ENCODE results near the gene DAGLB. TPM values are rescaled to one million over a fixed set of nuclear protein-coding genes. Genes with fewer than 3 reads are reported as not detected.
A peak's percentile ranks its signal among the peaks of the same experiment; 100 is the strongest.
"Not testable (repeated sequence)": the region's sequence is repeated elsewhere in the genome, so short reads cannot be mapped to it uniquely, and the experiment has no call there.

DAGLB gene
- total RNA-seq, 1 donor from 2014 or later: 8.9 TPM

DNA sequence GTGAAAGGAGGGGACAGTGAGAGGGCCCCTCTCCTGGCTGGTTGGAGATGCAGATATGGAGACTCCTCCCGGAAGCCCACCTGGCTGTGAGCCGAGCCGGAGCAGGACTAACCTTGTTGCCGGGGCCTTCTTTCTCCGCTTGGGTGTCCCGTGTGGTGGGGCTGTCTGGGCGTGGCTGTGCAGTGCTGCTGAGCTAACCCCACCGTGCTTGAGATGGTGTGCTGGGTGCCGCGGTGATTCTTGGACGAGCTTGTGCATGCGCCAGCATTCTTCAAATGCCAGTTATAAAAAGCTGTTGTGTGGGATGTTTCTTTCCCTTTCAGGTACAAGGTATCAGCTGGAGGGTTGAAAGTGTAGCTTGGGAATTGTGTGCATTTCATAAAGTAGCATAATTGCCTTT, 48.8 kb downstream of the DAGLB start:
- DNase-seq (ENCODE audit: low read depth in 2 of 2): no peak

DNA sequence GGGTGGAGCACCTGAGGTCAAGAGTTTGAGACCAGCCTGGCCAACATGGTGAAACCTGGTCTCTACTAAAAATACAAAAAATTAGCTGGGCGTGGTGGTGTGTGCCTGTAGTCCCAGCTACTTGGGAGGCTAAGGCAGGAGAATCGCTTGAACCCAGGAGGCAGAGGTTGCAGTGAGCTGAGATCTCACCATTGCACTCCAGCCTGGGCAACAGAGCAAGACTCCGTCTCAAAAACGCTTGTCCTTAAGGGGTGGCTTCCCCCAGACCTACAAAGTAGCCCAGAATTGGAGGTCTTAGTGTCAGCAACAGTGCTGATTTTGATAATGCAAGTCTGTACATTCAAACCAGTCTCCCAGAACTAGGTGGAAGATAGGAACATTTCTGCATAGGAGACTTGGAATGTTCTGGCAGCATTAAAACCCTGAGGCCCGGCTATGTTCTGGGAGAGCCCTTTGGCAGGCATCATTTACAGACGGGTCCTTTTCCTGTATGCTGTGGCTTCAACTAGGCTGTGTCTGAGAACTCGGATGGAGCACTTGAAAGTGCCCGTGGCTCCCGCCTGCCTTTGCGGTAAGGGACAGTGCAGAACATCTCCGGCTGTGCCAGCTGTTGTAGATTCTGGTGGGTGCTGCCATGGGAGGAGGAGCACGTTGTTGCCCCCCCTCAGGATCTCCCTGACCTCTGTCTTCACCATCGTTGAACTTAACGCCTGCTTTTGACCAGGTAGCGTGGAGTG, 49.8 kb downstream of the DAGLB start:
- DNase-seq (ENCODE audit: low read depth in 2 of 2): not testable (repeated sequence)

DNA sequence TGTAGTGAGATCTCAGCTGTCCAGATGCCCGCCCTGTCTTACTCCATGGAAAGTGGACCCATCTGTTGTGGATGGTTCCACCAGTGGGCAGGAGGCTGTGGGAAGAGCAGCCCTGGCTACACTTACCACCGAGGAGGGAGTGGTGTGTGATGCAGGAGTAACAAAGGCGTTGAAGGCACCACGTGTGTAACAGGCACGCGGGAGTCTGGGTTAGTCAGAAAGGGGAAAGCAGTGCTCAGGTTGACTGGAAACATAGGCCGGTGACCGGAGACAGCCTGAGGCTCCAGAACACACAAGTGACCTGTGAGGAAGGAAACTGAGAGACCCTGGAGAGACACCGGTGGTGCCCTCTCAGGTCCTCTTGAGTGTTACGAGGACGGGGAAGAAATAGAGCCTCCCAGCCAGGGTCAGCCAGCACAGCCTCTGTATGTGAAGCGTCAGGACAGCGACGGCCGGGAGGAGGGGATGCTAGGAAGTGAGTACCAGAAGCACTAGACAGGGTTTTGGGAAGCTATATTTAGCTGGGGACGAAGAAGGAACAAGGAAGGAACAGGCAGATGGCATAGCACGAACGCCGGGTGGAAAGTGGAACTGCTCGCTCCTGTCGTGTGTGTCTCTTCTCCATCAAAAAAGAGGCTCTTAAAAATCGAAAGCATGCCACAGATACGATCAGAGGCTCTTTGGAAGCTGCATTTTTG, 51.7 kb downstream of the DAGLB start:
- DNase-seq (ENCODE audit: low read depth in 2 of 2): no peak

DNA sequence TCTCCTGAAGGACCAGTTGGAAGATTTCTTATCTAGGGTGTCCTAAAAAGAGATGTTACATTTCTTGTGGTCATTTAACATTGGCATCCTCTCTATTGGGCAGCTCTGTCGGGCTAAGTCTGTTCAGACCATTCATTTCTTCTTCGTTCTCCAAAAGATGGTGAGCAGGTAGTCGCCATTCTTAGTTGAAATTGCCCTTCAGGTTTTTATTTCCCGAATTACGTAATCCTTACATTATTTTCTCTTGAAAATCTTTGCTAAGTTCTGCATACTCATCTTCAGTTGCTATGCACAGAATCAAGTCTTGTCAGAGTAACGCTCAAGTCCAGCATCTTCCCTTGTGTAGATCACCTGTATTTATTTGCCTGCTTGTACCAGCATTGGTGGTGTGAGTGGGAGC, 53.6 kb downstream of the DAGLB start:
- no peak for DNase-seq (ENCODE audit: low read depth in 2 of 2)

DNA sequence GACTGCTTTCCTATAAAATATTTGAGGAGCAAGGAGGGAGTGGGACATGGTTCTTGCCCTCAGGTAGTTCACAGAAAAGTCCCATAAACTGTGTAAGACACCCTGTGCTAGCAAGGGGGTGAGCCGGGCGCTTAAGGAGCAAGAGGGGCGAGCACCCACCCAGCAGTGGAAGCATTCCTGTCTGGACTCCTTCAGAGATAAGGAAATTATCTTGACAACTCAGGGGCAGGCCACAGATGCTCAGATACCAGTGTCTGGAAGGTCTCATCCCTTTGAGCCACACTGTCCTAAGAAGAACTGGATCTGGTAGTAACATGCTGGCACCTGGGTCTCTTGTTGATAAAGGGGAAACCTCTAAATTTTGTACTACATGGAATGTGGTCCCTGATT, 54.1 kb downstream of the DAGLB start:
- DNase-seq (ENCODE audit: low read depth in 2 of 2): no peak

DNA sequence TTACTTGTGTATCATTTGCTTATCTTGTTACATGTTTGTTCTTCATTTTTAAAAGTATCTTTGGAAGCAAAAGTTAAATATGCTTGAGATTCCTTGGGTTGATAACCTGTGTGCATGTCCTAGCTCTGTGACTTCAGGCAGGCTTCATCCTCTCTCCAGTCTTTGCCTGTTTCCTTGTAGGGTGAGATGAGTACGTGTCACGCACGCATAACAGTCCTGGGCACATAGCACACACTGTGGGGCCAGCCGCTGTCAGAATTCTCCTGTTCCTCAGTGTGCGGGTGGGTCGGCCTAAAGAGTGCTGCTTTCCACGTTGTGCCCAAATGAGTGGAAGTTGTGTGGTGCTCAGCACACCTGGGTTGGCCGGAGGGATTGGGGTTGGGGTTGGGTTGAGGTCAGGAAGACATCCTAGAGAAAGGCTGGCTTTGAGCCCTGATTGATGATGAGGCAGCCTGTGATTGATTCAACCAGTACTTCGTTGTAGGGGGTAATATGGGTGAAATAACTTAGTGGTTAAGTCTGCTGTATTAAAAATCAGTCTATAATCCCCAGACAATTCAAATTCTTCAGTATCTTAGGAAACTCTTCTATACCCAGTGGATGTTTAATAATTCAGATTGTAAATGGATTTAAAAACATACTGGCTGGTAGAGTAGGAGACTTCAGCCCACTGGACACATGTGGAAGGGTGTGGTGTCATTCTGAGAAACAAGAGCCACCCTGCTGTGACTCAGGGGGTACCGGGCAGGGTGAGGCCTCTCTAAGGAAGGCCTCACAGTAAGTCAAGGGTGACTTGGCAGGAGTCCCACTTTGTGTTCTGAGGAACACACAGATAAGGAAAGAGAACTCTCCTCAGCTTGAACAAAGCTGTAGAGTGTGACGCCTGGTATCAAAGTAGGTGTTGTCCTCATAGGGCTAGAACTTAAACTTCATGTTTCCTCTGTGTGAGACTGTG, 54.8 kb downstream of the DAGLB start:
- DNase-seq (ENCODE audit: low read depth in 2 of 2): peak in 1 of 2 donors; percentile 86

DNA sequence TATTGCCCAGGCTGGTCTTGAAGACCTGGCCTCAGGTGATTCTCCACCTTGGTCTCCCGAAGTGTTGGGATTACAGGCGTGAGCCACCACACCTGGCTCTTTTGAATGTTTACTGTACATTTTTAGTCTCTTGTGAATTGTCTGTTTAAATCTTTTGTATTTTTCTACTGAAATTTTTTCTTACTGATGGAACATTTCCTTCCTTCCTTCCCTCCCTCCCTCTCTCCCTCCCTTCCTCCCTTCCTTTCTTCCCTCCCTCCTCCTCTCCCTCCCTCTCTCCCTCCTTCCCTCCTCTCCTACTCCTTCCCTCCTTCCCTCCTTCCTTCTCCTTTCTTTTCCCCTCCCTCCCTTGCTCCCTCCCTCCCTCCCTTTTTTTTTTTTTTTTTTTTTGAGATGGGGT, 58.0 kb downstream of the DAGLB start:
- no peak for DNase-seq (ENCODE audit: low read depth in 2 of 2)

DNA sequence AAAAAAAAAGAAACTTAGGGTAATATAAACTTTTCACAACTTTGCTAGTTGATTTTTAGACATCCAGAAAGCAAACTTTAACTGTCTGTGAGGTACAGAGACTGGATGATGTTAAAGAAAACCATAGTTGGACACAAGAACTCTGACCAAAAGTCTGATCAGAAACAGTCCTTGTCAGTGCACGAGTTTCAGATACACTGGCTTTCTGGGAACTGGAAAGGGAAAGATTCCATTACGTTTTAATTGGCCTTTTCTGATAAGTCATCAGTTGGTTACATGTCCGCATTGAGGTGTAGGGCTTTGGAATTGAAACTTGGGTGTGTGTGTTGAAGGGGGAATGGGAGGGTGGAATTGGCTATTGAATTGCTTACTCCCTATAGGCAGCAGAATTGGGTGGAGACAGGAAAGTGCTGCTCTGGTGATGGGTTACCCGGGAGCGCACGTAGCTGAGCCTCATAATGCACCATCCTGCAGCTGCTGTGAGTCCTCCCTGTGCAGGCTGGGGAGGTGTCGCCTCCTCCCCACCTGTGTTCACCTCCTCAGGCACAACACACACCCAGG, 59.9 kb downstream of the DAGLB start:
- no peak for DNase-seq (ENCODE audit: low read depth in 2 of 2)

DNA sequence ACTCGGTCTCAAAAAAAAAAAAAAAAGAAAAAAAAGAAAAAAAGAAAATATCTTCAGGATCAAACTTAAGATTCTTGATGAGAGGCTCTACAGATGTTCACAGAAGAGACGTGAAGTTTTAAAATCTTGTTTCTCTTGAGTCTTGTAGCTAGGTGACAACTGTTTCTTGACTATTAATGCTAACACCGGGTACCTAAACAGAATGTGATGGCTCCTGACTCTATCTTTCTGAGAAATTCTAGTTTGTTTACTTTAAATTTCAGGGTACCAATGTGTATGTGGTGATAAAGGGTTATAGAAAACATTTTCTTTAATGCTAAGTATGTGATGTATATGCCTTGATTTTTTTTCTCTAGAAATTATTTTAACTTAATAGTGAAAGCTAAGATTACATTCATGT, 61.0 kb downstream of the DAGLB start:
- no peak for DNase-seq (ENCODE audit: low read depth in 2 of 2)

DNA sequence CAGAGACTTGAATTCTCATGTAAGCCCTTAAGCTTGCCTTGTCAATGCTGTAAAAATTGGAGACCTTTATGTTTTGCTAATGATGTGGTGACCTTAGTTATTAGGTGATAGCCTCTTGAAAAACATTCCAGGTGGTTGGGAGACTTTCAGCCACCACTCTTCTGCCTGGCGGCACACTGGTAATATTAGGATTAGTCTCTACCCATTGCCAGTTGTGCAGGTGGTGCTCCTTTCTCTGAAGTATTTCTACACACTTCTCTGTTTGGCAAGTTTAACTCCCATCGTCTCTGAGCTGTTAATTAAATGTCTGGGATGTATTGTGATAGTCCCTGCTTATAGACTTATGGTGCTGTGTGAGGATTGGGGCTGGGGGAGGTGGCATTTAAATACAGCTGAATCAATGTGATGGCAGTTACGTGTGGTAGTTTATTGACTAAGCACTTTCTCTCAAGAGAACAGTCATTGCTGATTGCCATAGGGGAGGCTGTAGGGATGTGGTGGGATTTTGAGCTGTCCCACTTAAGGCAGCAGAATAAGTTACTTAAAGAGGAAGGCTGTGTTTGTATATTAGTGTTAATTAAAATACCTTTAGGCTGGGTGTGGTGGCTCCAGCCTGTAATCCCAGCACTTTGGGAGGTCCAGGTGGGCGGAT, 61.7 kb downstream of the DAGLB start:
- DNase-seq (ENCODE audit: low read depth in 2 of 2): no peak

DNA sequence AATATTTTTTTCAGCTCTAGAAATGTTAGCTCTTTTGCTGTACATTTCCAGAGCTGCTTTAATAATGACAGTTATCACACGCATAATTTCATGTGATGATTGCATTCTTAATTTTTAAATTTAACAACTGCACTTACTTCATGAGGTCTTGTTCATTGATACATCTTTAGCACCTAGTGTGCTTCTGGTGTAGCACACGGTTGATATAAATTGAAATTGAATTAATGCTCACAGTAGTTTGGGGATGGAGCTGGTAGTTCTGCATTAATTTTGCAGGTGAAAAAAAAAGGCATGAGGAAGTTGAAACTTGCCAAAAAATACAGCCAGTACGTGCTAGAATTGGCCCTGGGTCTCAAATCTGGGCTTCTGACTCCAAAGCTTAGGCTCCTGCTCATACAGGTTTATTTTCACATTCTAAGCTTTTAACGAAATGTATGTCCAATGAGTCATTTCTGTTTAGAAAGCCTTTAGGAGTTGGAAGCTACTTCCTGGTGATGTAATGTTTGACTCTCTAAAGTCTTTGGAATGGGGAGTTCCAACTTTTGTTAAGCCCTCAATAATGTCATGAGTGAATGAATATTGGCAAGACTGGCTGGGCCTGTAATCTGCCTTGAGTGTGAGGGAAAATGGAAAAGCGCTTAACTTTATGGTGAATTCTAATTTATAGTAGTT, 62.5 kb downstream of the DAGLB start:
- DNase-seq (ENCODE audit: low read depth in 2 of 2): peak; percentile 76 to 93

DNA sequence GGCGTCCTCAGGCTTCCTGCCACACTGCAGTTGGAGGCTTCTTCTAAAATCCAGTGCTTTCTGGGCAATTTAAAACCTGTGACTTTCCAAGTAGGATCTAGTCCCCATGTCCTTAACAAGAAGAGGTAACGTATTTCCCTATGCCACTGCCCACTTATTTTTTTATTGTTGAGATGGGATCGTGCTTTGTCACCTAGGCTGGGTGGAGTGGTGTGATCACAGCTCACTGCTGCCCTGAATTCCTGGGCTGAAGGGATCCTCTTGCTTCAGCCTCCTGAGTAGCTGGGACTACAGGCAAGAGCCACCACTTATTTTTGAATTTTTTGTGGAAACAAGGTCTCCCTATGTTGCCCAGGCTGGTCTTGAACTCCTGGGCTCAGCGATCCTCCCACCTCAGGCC, 63.4 kb downstream of the DAGLB start:
- DNase-seq (ENCODE audit: low read depth in 2 of 2): no peak

DNA sequence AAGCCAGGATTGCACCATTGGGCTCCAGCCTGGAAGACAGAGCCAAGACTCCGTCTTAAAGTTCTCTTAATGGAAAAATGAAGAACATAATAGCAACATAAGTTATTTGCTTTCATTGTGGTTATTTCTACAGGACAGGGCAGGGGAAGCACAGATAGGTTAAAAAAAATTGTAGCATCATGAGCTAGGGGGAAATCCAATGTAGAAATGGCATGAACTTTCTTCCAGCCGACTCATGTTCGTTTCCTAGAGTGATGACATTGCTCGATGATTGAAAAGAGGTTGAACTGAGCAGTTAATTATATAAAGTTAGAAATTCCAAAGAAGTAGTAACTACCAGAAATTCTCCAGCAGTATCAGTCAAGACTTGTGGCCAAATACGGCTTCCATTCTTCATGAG, 64.9 kb downstream of the DAGLB start:
- DNase-seq (ENCODE audit: low read depth in 2 of 2): peak; percentile 42 to 79

DNA sequence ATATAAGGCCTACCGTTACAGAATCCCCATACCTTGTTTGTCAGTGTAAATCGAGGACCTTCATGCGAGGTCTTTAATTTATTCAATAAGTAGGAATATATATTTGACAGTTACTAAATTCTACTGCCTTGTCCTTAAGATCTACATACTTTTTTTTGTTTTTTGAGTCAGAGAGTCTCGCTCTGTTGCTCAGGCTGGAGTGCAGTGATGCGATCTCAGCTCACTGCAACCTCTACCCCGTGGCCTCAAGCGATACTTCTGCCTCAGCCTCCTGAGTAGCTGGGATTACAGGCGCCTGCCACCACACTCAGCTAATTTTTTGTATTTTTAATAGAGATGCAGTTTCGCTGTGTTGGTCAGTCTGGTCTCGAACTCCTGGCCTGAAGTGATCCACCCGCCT, 65.9 kb downstream of the DAGLB start:
- DNase-seq (ENCODE audit: low read depth in 2 of 2): not testable (repeated sequence)

DNA sequence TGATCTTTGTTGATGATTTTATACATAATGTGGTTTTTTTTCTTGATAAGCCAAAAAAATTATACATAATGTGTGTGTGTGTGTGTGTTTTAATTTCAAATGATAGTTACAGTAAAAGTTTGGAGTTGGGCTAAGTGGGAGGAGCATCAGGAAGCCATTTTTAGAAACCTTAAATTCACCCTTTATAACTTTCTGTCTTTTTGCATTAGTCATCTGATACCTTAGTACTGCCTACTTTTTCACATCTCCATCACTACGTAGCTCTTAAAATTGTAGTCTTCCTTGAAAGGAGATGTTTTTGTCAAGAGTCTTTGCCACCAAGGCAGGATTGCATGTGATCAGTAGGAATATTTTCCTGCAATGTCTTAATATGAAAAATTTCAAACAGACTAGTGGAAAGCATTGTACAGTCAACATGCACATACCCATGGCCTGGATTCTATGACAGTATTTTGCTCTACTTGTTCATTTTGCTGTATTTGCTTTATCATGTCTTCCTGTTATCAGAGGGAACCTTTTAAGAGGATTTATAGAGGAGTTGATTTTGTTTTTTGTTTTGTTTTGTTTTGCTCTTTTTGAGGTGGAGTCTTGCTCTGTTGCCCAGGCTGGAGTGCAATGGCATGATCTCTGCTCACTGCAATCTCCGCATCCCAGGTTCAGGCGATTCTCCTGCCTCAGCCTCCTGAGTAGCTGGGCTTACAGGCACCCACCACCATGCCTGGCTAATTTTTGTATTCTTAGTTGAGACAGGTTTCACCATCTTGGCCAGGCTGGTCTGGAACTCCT, 67.3 kb downstream of the DAGLB start:
- DNase-seq (ENCODE audit: low read depth in 2 of 2): no peak

DNA sequence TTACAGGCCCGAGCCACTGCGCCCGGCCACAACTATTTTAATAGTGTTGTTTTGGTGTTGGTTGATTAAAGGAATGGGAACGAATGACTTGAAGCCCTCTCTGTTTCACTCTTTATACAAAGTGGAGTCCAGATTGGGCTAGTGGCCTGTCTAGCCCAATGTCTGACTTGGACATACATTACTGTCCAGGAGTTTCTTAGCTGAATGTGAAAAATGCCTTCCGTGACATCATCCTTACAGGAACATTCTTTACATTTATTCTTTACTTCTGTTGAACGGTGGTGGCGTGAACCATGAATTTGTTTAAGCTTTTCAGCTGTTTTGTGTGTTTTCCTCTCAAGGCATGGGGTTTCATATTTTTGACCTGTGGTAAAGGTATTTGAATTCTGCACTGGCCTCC, 67.9 kb downstream of the DAGLB start:
- DNase-seq (ENCODE audit: low read depth in 2 of 2): no peak

DNA sequence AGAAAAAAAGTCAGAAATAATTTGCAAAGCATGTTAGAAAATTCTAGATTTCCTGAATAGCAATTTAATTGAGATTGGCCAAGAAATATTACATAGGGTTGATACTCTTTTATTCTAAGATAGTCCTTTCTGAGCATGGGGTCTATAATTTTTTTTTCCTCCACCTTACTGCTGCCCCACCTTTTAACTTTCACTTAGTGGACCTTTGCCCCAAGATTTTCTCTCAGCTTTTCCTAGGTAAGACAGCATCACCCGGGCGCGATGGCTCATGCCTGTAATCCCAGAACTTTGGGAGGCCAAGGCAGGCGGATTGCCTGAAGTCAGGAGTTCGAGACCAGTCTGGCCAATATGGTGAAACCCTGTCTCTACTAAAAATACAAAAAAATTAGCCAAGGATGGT, 69.2 kb downstream of the DAGLB start:
- not testable (repeated sequence) for DNase-seq (ENCODE audit: low read depth in 2 of 2)

DNA sequence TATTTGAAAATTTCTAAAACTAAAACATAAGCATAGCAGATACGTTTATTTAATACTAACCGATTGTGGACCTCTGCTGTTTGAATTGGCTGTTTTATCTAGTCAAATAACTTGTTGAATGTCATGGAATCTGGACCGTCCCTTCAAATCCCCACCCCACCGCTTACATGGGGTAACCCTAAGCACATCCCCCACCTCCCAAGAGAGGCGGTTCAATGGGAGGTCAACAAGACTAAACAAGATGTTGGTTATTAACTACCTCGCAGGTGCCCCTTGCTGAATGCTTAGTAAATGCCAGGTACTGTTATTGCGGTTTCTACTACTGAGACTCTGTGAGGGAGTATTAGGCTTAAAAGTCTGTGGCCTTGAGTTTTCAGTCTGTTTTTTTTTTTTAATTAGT, 70.9 kb downstream of the DAGLB start:
- DNase-seq (ENCODE audit: low read depth in 2 of 2): no peak

DNA sequence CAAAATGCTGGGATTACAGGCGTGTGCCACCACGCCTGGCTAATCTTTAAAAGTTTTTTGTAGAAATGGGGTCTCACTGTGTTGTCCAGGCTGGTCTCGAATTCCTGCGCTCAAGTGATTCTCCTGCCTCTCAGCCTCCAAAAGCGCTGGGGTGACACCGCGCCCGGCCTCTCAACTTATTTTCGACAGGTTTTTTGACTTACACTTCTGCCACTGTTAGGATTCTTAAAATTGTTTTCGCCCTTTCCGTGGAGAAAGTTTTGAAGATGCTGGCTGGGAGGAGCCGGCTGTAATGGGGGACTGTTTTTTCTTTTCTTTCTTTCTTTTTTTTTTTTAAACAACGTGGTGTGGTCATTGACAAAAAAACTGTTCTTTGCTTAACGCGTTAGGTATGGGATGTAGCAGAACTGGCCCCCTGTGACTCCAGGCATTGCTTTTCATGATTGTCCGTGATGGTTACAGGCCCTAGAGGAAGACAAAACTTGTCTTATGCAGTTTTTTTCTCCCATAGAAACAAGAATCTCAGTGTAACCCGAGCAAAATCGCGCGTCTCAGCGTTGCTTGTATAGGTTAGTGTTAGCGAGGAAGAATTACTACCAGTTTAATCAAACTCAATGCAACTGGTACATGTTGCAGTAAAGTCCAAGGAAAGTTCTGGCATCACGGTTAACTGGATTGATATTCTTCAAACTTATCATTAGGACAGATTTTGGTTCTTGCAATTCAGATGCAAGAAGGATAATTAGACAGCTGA, 72.2 kb downstream of the DAGLB start:
- DNase-seq (ENCODE audit: low read depth in 2 of 2): peak; percentile 27 to 41
